ENCODE data around the gene PCP4. TPM values are rescaled to one million over a fixed set of nuclear protein-coding genes. Genes with fewer than 3 reads are reported as not detected.

Gene PCP4
- total RNA-seq, 2 experiments from 2014 or later: not detected

DNA sequence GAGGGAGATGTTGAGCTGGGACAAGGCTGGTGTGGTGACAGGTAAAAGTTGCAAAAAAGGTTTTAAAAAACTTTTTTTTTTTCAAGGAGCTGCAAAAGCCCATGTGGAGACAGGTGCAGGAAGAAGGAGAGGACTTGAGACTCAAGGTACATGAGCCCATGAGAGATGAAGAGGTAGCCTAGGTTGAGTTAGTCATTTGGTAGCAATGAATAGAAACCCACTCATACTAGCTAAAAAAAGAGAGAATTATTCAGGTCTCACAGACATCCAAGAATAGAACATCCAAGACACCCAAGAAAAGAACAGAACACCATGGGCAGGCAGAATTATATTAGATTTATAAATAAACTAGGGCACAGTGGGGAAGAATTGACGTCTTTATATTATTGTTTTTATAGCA, 65.1 kb downstream of the PCP4 start:
- ChIA-PET CTCF (ENCODE audit: unreplicated experiment) (no interaction called here), POLR2A (interaction anchor here (0.6 kb wide), 2 partner anchors 1093 to 1199 kb away, joined by 3 read pairs; no protein-coding TSS in a partner anchor)
- no peaks in the 10 kb centered on the region for H3K9me3 ChIP-seq (ENCODE audit: low read length)
- intact Hi-C loops (cut with micrococcal nuclease; ENCODE audit: unreplicated experiment): no loop called here
- no peaks in the 10 kb centered on the region for H3K4me1 ChIP-seq (ENCODE audit: insufficient read depth, low read length, poor library complexity, severe bottlenecking)
- H3K9me2 ChIP-seq (ENCODE audit: insufficient read depth, low read length): no peaks in the 10 kb centered on the region
- no peak overlapping the region for H3K4me2 ChIP-seq (ENCODE audit: low read length)
- no peak for DNase-seq (ENCODE audit: low spot score)
- no peaks in the 10 kb centered on the region for H3K36me3 ChIP-seq (ENCODE audit: insufficient read depth, low read length)
- TF ChIP-seq EZH2phosphoT487 (IDR thresholded peaks at IDR 0.05; ENCODE audit: borderline replicate concordance, low read depth, low read length): no peak
- TF ChIP-seq, protein P1, sequence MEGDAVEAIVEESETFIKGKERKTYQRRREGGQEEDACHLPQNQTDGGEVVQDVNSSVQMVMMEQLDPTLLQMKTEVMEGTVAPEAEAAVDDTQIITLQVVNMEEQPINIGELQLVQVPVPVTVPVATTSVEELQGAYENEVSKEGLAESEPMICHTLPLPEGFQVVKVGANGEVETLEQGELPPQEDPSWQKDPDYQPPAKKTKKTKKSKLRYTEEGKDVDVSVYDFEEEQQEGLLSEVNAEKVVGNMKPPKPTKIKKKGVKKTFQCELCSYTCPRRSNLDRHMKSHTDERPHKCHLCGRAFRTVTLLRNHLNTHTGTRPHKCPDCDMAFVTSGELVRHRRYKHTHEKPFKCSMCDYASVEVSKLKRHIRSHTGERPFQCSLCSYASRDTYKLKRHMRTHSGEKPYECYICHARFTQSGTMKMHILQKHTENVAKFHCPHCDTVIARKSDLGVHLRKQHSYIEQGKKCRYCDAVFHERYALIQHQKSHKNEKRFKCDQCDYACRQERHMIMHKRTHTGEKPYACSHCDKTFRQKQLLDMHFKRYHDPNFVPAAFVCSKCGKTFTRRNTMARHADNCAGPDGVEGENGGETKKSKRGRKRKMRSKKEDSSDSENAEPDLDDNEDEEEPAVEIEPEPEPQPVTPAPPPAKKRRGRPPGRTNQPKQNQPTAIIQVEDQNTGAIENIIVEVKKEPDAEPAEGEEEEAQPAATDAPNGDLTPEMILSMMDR (conservative IDR thresholded peaks at IDR 0.05; ENCODE audit: low read length): no peak
- no TSS peak for BruUV-seq (replicated peaks)
- H3K27ac ChIP-seq (ENCODE audit: low read depth, low read length, poor library complexity, severe bottlenecking): no peak overlapping the region
- H3K4me3 ChIP-seq (ENCODE audit: low read depth, low read length, poor library complexity, severe bottlenecking): no peak overlapping the region
- H2AFZ ChIP-seq (ENCODE audit: low read length): no peak overlapping the region
- H4K20me1 ChIP-seq (ENCODE audit: insufficient read depth, low read length): no peaks in the 10 kb centered on the region
- no peaks in the 10 kb centered on the region for H3K79me2 ChIP-seq (ENCODE audit: insufficient read depth, low read depth, low read length)

- no peak for DNase-seq (ENCODE audit: low spot score)
- no peaks in the 10 kb centered on the region for H3K9me3 ChIP-seq (ENCODE audit: low read length)
- no peak overlapping the region for H3K27ac ChIP-seq (ENCODE audit: low read depth, low read length, poor library complexity, severe bottlenecking)
- no peak overlapping the region for H3K4me3 ChIP-seq (ENCODE audit: low read depth, low read length, poor library complexity, severe bottlenecking)
- no peaks in the 10 kb centered on the region for H4K20me1 ChIP-seq (ENCODE audit: insufficient read depth, low read length)
- H2AFZ ChIP-seq (ENCODE audit: low read length): no peak overlapping the region
- BruUV-seq (replicated peaks): no TSS peak
- no peaks in the 10 kb centered on the region for H3K36me3 ChIP-seq (ENCODE audit: insufficient read depth, low read length)
- POLR2A ChIA-PET: interaction anchor here (0.5 kb wide), 1 partner anchor 19 kb away, joined by 8 read pairs; no protein-coding TSS in a partner anchor
- no peaks in the 10 kb centered on the region for H3K4me1 ChIP-seq (ENCODE audit: insufficient read depth, low read length, poor library complexity, severe bottlenecking)
- TF ChIP-seq, protein P1 (conservative IDR thresholded peaks at IDR 0.05; ENCODE audit: low read length): no peak
- no peak for TF ChIP-seq EZH2phosphoT487 (IDR thresholded peaks at IDR 0.05; ENCODE audit: borderline replicate concordance, low read depth, low read length)
- H3K4me2 ChIP-seq (ENCODE audit: low read length): no peak overlapping the region
- intact Hi-C loops (cut with micrococcal nuclease; ENCODE audit: unreplicated experiment): no loop called here
- CTCF ChIA-PET (ENCODE audit: unreplicated experiment): no interaction called here
- H3K79me2 ChIP-seq (ENCODE audit: insufficient read depth, low read depth, low read length): no peaks in the 10 kb centered on the region
- H3K9me2 ChIP-seq (ENCODE audit: insufficient read depth, low read length): no peaks in the 10 kb centered on the region
Measured at GRCh38 chr21:39934895-39935294, 67.7 kb downstream of the PCP4 start.

GRCh38 chr21:39935716-39936115, 68.5 kb downstream of the PCP4 start:
- H3K4me3 ChIP-seq (ENCODE audit: low read depth, low read length, poor library complexity, severe bottlenecking): no peak overlapping the region
- H3K27ac ChIP-seq (ENCODE audit: low read depth, low read length, poor library complexity, severe bottlenecking): no peak overlapping the region
- no peaks in the 10 kb centered on the region for H4K20me1 ChIP-seq (ENCODE audit: insufficient read depth, low read length)
- no peaks in the 10 kb centered on the region for H3K79me2 ChIP-seq (ENCODE audit: insufficient read depth, low read depth, low read length)
- H3K4me2 ChIP-seq (ENCODE audit: low read length): no peak overlapping the region
- no TSS peak for BruUV-seq (replicated peaks)
- DNase-seq (ENCODE audit: low spot score): no peak
- H3K4me1 ChIP-seq (ENCODE audit: insufficient read depth, low read length, poor library complexity, severe bottlenecking): no peaks in the 10 kb centered on the region
- H3K9me3 ChIP-seq (ENCODE audit: low read length): no peaks in the 10 kb centered on the region
- no peak for TF ChIP-seq EZH2phosphoT487 (IDR thresholded peaks at IDR 0.05; ENCODE audit: borderline replicate concordance, low read depth, low read length)
- TF ChIP-seq, protein P1 (conservative IDR thresholded peaks at IDR 0.05; ENCODE audit: low read length): no peak
- intact Hi-C loops (cut with micrococcal nuclease; ENCODE audit: unreplicated experiment): no loop called here
- H3K9me2 ChIP-seq (ENCODE audit: insufficient read depth, low read length): no peaks in the 10 kb centered on the region
- no peaks in the 10 kb centered on the region for H3K36me3 ChIP-seq (ENCODE audit: insufficient read depth, low read length)
- ChIA-PET CTCF (ENCODE audit: unreplicated experiment) (no interaction called here), POLR2A (no interaction called here)
- no peak overlapping the region for H2AFZ ChIP-seq (ENCODE audit: low read length)

All from OCI-LY7 (cell line).